Limb (tissue), 2 donors: ENCODE data around the gene PGC.
A peak's percentile ranks its signal among the peaks of the same experiment; 100 is the strongest.

Experiments
- DNase-seq, 2 donors: peaks; one replicate each; pipeline ENCODE4 v3.0.0-alpha.2; 2016; ENCODE audit errors: extremely low spot score in 2 of 2

PGC gene

DNA sequence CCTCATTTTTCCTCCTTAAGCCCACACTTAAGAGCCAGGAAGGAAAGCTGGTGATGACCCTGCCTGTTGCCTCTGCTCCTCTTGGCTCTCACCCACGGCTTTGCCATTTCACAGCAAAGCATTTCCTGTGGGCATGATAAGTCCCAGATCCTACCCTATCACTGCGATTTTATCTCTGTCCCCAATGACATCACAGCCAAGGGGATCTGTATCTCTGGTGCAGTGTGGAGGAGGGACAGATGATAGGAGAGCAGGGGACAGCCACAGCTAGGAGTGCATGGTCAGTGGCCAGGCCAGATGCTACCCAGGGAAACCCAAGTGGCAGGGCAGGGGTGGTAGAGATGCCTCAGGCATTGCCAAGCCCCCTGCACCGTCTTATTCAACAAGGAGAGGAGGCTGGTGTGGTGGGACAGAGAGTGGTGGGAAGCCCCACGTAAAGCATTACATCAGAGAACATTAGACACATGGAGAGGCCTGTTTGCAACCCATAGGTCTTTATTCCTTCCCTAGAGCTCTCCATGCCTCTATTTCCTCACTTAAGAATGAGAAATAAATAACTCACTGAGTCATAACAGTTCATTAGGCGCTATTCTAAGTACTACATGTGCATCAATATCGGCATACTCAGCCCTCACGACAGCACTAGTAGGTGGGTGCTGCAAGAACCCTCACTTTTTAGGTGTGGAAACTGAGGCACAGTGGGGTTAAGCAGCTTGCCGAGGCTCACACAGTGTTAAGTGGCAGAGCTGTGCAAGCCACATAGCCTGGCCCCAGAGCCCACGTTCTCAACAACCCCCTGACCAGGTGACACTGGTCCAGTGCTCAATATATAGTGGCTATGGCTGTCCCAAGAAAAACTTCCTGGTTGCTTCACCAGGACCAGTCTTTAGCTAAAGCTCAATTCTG is 16.4 kb downstream of the PGC start:
- DNase-seq, result peak in 1 of 2 donors; percentile 12

GRCh38 chr6:41729624-41730023 is 17.6 kb downstream of the PGC start:
- DNase-seq, result peak in 1 of 2 donors; percentile 21

DNA sequence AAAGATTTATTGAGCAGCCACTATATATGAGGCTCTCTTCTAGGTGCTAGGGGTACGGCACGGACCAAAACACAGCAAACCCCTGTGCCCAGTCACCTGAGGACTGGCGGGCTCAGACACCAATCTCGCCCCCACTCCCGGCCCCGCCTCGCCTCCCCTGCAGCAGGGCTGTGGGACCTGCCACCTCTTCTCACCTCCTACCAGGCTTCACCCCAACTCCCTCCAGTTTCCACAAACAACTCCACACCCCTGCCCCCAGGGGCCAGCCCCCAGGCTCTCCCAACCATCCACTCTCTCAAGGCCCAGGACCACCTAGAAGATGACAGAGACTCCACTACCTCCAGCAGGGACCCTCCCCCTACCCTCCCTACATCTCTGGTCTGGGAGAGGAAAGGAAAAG is 18.2 kb downstream of the PGC start:
- DNase-seq, result no peak

- DNase-seq, result no peak
Measured at GRCh38 chr6:41728073-41728936, 18.9 kb downstream of the PGC start.

- DNase-seq, result no peak
Measured at GRCh38 chr6:41727705-41728072, 19.5 kb downstream of the PGC start.

- DNase-seq, result no peak
Measured at GRCh38 chr6:41726876-41727275, 20.3 kb downstream of the PGC start.

DNA sequence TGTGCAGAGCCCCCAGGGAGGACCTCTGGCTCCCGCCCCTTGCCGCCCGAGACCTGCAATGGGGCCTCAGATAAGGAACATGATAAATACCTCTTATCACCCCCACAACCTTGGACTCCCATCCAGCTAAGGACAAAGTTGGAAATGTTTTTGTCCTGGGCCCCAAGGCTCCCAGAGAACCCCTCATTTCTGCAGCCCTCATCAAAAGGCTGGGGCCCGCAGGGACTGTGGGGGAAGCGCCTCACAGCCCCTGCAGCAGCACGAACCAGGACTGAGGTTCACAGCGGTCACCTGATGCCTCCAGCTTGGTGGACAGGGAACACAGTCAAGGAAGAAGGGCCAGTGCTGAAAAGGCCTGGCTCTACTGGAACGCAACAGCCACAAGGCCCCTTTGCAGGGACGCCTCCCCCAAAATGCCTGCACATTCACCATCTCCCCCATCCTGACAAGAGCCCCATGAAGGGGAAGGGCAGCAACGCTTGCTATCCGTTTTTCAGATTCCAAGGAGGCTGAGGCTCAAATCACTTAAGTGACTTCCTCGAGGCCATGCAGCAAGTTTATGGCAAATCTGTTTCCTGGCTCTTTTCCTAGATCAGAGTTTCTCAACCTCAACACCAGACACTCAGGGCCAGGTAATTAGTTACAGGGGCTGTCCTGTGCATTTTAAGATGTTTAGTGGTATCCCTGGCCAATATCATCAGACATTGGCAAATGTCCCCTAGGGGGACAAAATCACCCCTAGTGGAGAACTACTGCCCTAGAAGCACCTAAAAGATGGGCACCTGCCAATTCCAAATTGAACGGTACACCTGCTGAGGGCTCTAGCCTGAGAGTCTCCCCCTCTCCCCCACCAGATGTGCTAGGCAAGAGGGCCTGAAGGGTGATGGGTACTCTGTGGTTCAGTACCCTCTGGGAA is 22.4 kb downstream of the PGC start:
- DNase-seq, result no peak

DNA sequence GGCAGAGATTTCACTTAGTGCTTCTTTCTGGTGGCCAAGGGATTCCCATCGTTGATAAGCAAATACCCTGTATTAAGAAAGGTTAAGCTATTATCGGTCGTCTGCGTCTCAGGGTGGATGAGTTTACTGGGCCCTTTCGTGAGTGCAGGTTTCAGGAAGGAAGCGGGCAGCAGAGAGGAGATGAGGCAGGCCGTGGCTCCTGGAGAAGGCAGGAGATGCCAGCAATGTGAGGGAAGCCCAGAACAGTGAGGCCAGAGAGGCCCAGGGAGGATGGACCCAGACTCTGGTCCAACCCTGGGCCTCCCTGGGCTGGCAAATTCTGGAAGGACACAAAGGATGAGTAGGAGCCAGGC is 23.0 kb downstream of the PGC start:
- no peak for DNase-seq

- no peak for DNase-seq
Measured at GRCh38 chr6:41723530-41724227, 23.5 kb downstream of the PGC start.

- DNase-seq, result no peak
Measured at GRCh38 chr6:41722969-41723529, 24.1 kb downstream of the PGC start.

- DNase-seq, result no peak
Measured at GRCh38 chr6:41721414-41721813, 25.8 kb downstream of the PGC start.

DNA sequence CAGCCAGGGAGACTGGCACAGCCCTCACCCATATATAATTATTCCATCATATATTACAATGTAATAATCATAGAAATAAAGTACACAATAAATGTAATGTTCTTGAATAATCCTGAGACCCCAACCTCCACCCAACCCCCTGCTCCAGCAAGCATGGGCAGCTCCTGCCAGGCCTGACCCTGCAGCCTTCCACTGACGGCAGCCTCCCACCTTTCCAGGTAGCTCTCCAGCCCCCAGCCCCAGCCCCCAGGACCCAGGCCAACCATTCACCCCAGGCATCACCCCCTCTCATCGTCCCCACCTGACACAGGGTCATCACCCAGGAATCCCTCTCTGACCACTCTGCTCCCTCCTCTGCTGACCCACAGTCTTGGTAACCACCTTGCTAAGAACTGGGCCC is 26.4 kb downstream of the PGC start:
- DNase-seq, result no peak

DNA sequence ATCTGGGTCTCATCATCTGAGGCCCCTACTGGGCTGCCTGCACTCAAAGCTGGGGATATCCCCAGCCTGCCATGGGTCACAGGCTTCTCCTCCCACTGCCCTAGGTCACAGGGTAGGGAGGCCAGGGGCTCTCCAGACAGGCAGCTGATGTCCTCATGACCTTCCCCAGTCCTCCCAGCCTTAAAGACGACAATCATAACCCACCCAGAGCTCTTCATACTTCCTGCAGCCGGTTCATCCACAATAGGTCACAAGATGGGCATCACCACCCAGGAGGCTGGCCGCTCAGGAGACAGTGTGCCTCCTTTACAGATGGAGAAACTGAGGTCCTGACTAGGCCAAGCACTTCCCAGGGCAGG is 27.0 kb downstream of the PGC start:
- DNase-seq, result no peak

GRCh38 chr6:41719436-41720261 is 27.5 kb downstream of the PGC start:
- no peak for DNase-seq

DNA sequence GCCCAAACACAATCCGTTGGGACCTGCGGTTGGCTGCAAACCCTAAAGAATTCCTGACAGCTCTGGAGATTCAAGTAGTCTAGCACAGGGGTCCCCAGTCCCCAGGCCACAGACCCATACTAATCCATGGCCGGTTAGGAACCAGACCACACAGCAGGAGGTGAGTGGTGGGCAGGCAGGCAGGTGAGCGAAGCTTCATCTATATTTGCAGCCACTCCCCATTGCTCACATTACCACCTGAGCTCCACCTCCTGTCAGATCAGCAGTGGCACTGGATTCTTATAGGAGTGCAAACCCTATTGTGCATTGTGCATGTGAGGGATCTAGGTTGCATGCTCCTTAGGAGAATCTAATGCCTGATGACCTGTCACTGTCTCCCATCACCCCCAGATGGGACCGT is 28.4 kb downstream of the PGC start:
- DNase-seq, result no peak

- DNase-seq, result no peak
Measured at GRCh38 chr6:41717392-41717736, 29.8 kb downstream of the PGC start.

GRCh38 chr6:41716516-41717391 is 30.4 kb downstream of the PGC start:
- peak in 1 of 2 donors; percentile 14 for DNase-seq

DNA sequence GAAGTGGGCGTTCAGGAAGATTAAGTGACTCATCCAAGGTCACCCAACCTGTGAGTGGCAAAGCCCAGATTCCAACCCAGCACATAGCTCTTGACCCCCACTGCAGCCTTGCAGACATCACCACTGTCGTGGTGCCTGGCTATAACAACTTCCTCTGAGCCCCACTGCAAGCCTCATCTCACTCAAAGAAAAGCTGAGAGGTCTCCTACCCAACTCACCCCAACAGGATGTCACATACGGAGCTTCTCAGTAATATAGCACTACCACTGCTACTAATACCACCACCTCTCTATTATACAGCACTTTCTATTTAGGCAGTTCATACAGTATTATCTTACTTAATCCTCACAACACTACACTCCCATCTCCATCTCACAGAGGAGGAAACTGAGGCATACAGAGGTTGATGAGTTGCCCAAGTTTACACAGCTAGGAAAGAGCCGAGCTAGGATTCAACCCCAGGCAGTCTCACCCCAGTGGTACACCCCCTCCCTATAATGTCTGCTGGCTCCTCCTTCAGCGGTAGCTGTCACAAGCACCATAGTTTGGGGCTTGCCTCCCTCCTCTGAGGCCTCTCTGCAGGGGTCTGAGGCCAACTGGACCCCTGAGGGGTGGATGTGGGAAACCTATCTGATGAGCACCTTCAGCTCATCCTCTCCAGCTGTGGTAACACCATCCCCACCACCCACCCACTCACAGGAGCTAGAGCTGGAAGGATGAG is 31.2 kb downstream of the PGC start:
- no peak for DNase-seq
